Measurements from ENCODE around the gene CEP295NL. TPM values are rescaled to one million over a fixed set of nuclear protein-coding genes. Genes with fewer than 3 reads are reported as not detected.

The CEP295NL gene
- total and polyA plus RNA-seq, 2 of the 13 experiments (the other 11 are each of a cell fraction or from before 2014, with no cell fraction given), result not detected

- TF ChIP-seq MXD3 (CRISPR knock-in tag; IDR thresholded peaks at IDR 0.05) (peak; percentile 68; the same call in 1 of the 2 replicates), YEATS2 (CRISPR knock-in tag; IDR thresholded peaks at IDR 0.05; ENCODE audit: borderline replicate concordance) (no peak), SRY (CRISPR knock-in tag; IDR thresholded peaks at IDR 0.05) (no peak), ZNF143 (CRISPR knock-in tag; IDR thresholded peaks at IDR 0.05) (no peak), ZNF574 (CRISPR knock-in tag; IDR thresholded peaks at IDR 0.05) (0 out of 2 replicates have a peak, but pooled peaks have one; percentile 17), PRDM15 (CRISPR knock-in tag; IDR thresholded peaks at IDR 0.05) (0 out of 2 replicates have a peak, but pooled peaks have one; percentile 3), ERF (CRISPR knock-in tag; IDR thresholded peaks at IDR 0.05) (0 out of 2 replicates have a peak, but pooled peaks have one; percentile 2), TFDP1 (CRISPR knock-in tag; IDR thresholded peaks at IDR 0.05; ENCODE audit: borderline replicate concordance) (peak; percentile 27; the same call in 1 of the 2 replicates), ZBTB43 (CRISPR knock-in tag; conservative IDR thresholded peaks at IDR 0.05) (0 out of 2 replicates have a peak, but pooled peaks have one; percentile 54), ZBTB10 (CRISPR knock-in tag; IDR thresholded peaks at IDR 0.05; ENCODE audit: borderline replicate concordance) (no peak), ZNF737 (CRISPR knock-in tag; IDR thresholded peaks at IDR 0.05; ENCODE audit: borderline replicate concordance) (no peak)
These were observed 21.6 kb upstream of the CEP295NL start (continued) for GRCh38 chr17:78924481-78925151.

Data from HepG2 (cell line).